Panc1 (cell line): ENCODE measurements around the gene MYH14. TPM values are rescaled to one million over a fixed set of nuclear protein-coding genes. Genes with fewer than 3 reads are reported as not detected.

Source experiments
- ATAC-seq: fragments of 200-7000 bp; cut with Tn5 transposase; 2 replicates; pipeline ENCODE4 v1.9.1; 2020; ENCODE audit warnings: mild to moderate bottlenecking, moderate library complexity
- BruUV-seq: library from RNA; stranded (reverse); fragments of 400-500 nt; replicated peaks from 2 replicates; lab custom pipeline; 2021; lab: Mats Ljungman, UMichigan
- CTCF ChIA-PET: fragments of 300-600 bp; sonication (Branson Sonifier 250); formaldehyde crosslinking; loops from one replicate; lab custom pipeline; 2022; ENCODE audit warnings: antibody characterized with exemption; lab: Charles Lee
- POLR2A ChIA-PET: fragments of 300-600 bp; sonication (Branson Sonifier 250); formaldehyde crosslinking; loops from one replicate; lab custom pipeline; 2022; ENCODE audit warnings: antibody characterized with exemption; lab: Charles Lee
- DNase-seq: peaks from one replicate; pipeline ENCODE4 v3.0.0-alpha.2; 2010; ENCODE audit warnings: low read depth, low spot score
- H3K27ac ChIP-seq: 2 replicates; pipeline ENCODE4 v1.5.1; 2011; ENCODE audit warnings: mild to moderate bottlenecking, low read length, inconsistent platforms
- H3K27me3 ChIP-seq: fragments of 200-500 bp; sonication (Bioruptor generic); 2 replicates; pipeline ENCODE4 v1.6.0; 2014; ENCODE audit warnings: low read length, inconsistent platforms; ENCODE audit not compliant: control insufficient read depth, insufficient read depth
- H3K36me3 ChIP-seq: fragments of 200-500 bp; sonication (Bioruptor generic); 2 replicates; pipeline ENCODE4 v1.5.1; 2014; ENCODE audit warnings: inconsistent platforms, mild to moderate bottlenecking, low read length, moderate library complexity; ENCODE audit not compliant: control insufficient read depth, insufficient read depth
- H3K4me1 ChIP-seq: 2 replicates; pipeline ENCODE4 v1.5.1; 2011; ENCODE audit warnings: inconsistent platforms, mild to moderate bottlenecking, low read length, moderate library complexity; ENCODE audit not compliant: control insufficient read depth, insufficient read depth
- H3K4me3 ChIP-seq, 2 experiments: 2 replicates each; pipeline ENCODE4 v1.5.1; 2011 to 2012; ENCODE audit warnings: low read depth in 2 of 2, low read length in 2 of 2, mild to moderate bottlenecking in 2 of 2, inconsistent platforms in 1 of 2, moderate library complexity in 1 of 2
- H3K9me3 ChIP-seq: fragments of 200-500 bp; sonication (Bioruptor generic); 2 replicates; pipeline ENCODE4 v1.5.1; 2014; ENCODE audit warnings: low read depth, mild to moderate bottlenecking, inconsistent platforms, low read length, moderate library complexity; ENCODE audit not compliant: control insufficient read depth, insufficient read depth
- CTCF ChIP-seq: fragments of 450-650 bp; IDR thresholded peaks from 2 replicates; pipeline ENCODE4 v1.5.1; 2017; ENCODE audit warnings: mild to moderate bottlenecking
- POLR2AphosphoS5 ChIP-seq: IDR thresholded peaks from 2 replicates; pipeline ENCODE4 v1.6.1; 2012; ENCODE audit warnings: mild to moderate bottlenecking, low read depth, low read length, moderate library complexity
- REST ChIP-seq, 2 experiments: IDR thresholded peaks; 2 replicates each; pipeline ENCODE4 v1.6.1; 2011 to 2012; ENCODE audit warnings: low read depth in 2 of 2, control low read depth in 1 of 2, low read length in 1 of 2, mild to moderate bottlenecking in 1 of 2, moderate library complexity in 1 of 2; ENCODE audit not compliant: insufficient read depth in 1 of 2
- SIN3A ChIP-seq: IDR thresholded peaks from 2 replicates; pipeline ENCODE4 v1.6.1; 2012; ENCODE audit warnings: low read depth, mild to moderate bottlenecking, low read length, moderate library complexity, borderline replicate concordance; ENCODE audit not compliant: insufficient read depth
- TCF7L2 ChIP-seq: IDR thresholded peaks from 2 replicates; pipeline ENCODE4 v1.6.1; 2011; ENCODE audit warnings: mild to moderate bottlenecking, low read depth, low read length, inconsistent platforms
- in situ Hi-C: cut with HindIII; loops from 2 replicates; pipeline ENCODE4 v1.10.0; 2016; ENCODE audit warnings: low sequenced_read_pairs, low pct_unique_long_range_greater_than_20kb
- intact Hi-C: fragments of 100-400 bp; cut with micrococcal nuclease; formaldehyde crosslinking; loops from one replicate; pipeline ENCODE4 v1.10.0; 2022; ENCODE audit not compliant: unreplicated experiment
- total RNA-seq: library from RNA; stranded (reverse); gene quantifications from one replicate; pipeline ENCODE4 v1.2.1, GENCODE V29; 2021; ENCODE audit not compliant: unreplicated experiment

The MYH14 gene
- total RNA-seq, 1 experiment from 2014 or later, result 23.8 TPM

- peak overlapping the region; percentile 81 for H3K27ac ChIP-seq
- intact Hi-C loops (no loop called here), in situ Hi-C loops (no loop called here)
Measured at GRCh38 chr19:50333737-50334617, 130.6 kb downstream of the MYH14 start.

More at GRCh38 chr19:50333737-50334617, 130.6 kb downstream of the MYH14 start:
- Histone ChIP-seq H3K9me3 (no peaks in the 10 kb centered on the region), H3K4me3 (peak overlapping the region; percentile 45 to 73), H3K36me3 (no peaks in the 10 kb centered on the region), H3K27me3 (no peaks in the 10 kb centered on the region), H3K4me1 (peaks cover 9% of the 10 kb centered on the region)
- POLR2A ChIA-PET, result no interaction called here
- no TSS peak for BruUV-seq
- DNase-seq (no peak), ATAC-seq (peak; percentile 30)
- TF ChIP-seq POLR2AphosphoS5 (peak; percentile 58; the same call in 1 of the 2 replicates), SIN3A (no peak), REST (IDR thresholded peaks at IDR 0.05; ENCODE audit: insufficient read depth in 1 of 2, low read depth in 2 of 2, low read length in 1 of 2) (no peak), TCF7L2 (peak; percentile 58; the same call in 1 of the 2 replicates), CTCF (no peak)
- CTCF ChIA-PET, result interaction anchor here (0.6 kb wide), 1 partner anchor 28 kb away, joined by 6 read pairs; no protein-coding TSS in a partner anchor
